Osteocyte (in vitro differentiated cells): ENCODE measurements around the gene FRY. TPM values are rescaled to one million over a fixed set of nuclear protein-coding genes. Genes with fewer than 3 reads are reported as not detected.

Experiments used
- DNase-seq: peaks from one replicate; pipeline ENCODE4 v3.0.0; 2021; ENCODE audit warnings: mixed read lengths; ENCODE audit not compliant: unreplicated experiment; ENCODE audit errors: extremely low spot score
- H3K27ac Mint-ChIP-seq: one replicate; pipeline ENCODE4 v1.8.0; 2021; ENCODE audit warnings: mild to moderate bottlenecking, mixed read lengths; ENCODE audit not compliant: unreplicated experiment
- H3K27me3 Mint-ChIP-seq: one replicate; pipeline ENCODE4 v1.8.0; 2021; ENCODE audit warnings: mixed read lengths; ENCODE audit not compliant: unreplicated experiment
- H3K36me3 Mint-ChIP-seq: one replicate; pipeline ENCODE4 v1.8.0; 2021; ENCODE audit warnings: mixed read lengths; ENCODE audit not compliant: unreplicated experiment
- H3K4me1 Mint-ChIP-seq: one replicate; pipeline ENCODE4 v1.8.0; 2021; ENCODE audit warnings: mixed read lengths; ENCODE audit not compliant: unreplicated experiment
- H3K4me3 Mint-ChIP-seq: one replicate; pipeline ENCODE4 v1.8.0; 2021; ENCODE audit warnings: mild to moderate bottlenecking, moderate library complexity, mixed read lengths; ENCODE audit not compliant: unreplicated experiment
- H3K9me3 Mint-ChIP-seq: one replicate; pipeline ENCODE4 v1.8.0; 2021; ENCODE audit warnings: mixed read lengths; ENCODE audit not compliant: unreplicated experiment
- CTCF ChIP-seq: fragments of 200-600 bp; sonication (generic); IDR thresholded peaks from 2 replicates; pipeline ENCODE4 v1.5.0; 2021; ENCODE audit warnings: antibody characterized with exemption, mild to moderate bottlenecking, moderate library complexity
- total RNA-seq: library from RNA; stranded (reverse); gene quantifications from 2 replicates; pipeline ENCODE4 v1.2.1, GENCODE V29; 2021

The FRY gene
- total RNA-seq, 1 donor from 2014 or later = 2.0 TPM

- peaks cover 27% of the 10 kb centered on the region for H3K27me3 Mint-ChIP-seq
- no peaks in the 10 kb centered on the region for H3K36me3 Mint-ChIP-seq
- TF ChIP-seq CTCF = no peak
- H3K4me3 Mint-ChIP-seq = no peak overlapping the region
- DNase-seq = no peak
- H3K9me3 Mint-ChIP-seq = no peaks in the 10 kb centered on the region
- H3K4me1 Mint-ChIP-seq = no peaks in the 10 kb centered on the region
- no peak overlapping the region for H3K27ac Mint-ChIP-seq
Measured at GRCh38 chr13:32297206-32297605, 265.6 kb downstream of the FRY start.

- H3K27ac Mint-ChIP-seq = no peak overlapping the region
- no peaks in the 10 kb centered on the region for H3K4me1 Mint-ChIP-seq
- H3K9me3 Mint-ChIP-seq = no peaks in the 10 kb centered on the region
- no peak for DNase-seq
- H3K36me3 Mint-ChIP-seq = no peaks in the 10 kb centered on the region
- H3K4me3 Mint-ChIP-seq = no peak overlapping the region
- no peak for TF ChIP-seq CTCF
- H3K27me3 Mint-ChIP-seq = peaks cover 27% of the 10 kb centered on the region
Measured at GRCh38 chr13:32298695-32299094, 267.1 kb downstream of the FRY start.

GRCh38 chr13:32299893-32300292 lies 268.3 kb downstream of the FRY start:
- DNase-seq = no peak
- TF ChIP-seq CTCF = no peak

GRCh38 chr13:32300406-32300805 lies 268.8 kb downstream of the FRY start:
- Mint-ChIP-seq H3K27me3 (peaks cover 23% of the 10 kb centered on the region), H3K4me3 (no peak overlapping the region), H3K9me3 (no peaks in the 10 kb centered on the region), H3K4me1 (no peaks in the 10 kb centered on the region), H3K36me3 (no peaks in the 10 kb centered on the region), H3K27ac (no peak overlapping the region)
- TF ChIP-seq CTCF = no peak
- DNase-seq = no peak

More at GRCh38 chr13:32299893-32300292, 268.3 kb downstream of the FRY start:
- H3K4me3 Mint-ChIP-seq = no peak overlapping the region
- peaks cover 23% of the 10 kb centered on the region for H3K27me3 Mint-ChIP-seq
- no peaks in the 10 kb centered on the region for H3K4me1 Mint-ChIP-seq
- no peaks in the 10 kb centered on the region for H3K36me3 Mint-ChIP-seq
- no peaks in the 10 kb centered on the region for H3K9me3 Mint-ChIP-seq
- H3K27ac Mint-ChIP-seq = no peak overlapping the region

GRCh38 chr13:32300920-32301319 lies 269.3 kb downstream of the FRY start:
- Mint-ChIP-seq H3K36me3 (no peaks in the 10 kb centered on the region), H3K4me3 (no peak overlapping the region), H3K9me3 (no peaks in the 10 kb centered on the region), H3K4me1 (no peaks in the 10 kb centered on the region), H3K27me3 (peaks cover 23% of the 10 kb centered on the region), H3K27ac (no peak overlapping the region)
- DNase-seq = no peak
- TF ChIP-seq CTCF = no peak
